ENCODE results near the gene TSR3.

The TSR3 gene

DNA sequence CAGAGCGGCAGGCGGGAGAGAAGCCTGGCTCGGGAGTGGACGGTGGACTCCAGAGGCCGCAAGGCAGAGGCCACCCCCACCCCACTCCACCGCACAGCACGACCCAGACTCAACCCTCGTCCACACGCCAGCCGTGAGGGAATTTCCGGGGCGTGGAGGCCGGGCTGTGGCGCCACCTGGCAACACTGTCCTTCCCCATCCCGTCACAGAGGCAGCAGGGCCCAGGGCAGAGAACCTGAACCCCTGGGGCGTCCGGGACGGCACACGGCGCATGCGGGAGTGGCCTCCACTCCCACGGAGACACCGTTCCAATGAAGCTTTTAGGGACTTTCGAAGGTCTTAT is 23.6 kb upstream of the TSR3 start:
- no peak overlapping the region for H3K27ac ChIP-seq (ENCODE audit: low read length)
- TF ChIP-seq, protein P1, sequence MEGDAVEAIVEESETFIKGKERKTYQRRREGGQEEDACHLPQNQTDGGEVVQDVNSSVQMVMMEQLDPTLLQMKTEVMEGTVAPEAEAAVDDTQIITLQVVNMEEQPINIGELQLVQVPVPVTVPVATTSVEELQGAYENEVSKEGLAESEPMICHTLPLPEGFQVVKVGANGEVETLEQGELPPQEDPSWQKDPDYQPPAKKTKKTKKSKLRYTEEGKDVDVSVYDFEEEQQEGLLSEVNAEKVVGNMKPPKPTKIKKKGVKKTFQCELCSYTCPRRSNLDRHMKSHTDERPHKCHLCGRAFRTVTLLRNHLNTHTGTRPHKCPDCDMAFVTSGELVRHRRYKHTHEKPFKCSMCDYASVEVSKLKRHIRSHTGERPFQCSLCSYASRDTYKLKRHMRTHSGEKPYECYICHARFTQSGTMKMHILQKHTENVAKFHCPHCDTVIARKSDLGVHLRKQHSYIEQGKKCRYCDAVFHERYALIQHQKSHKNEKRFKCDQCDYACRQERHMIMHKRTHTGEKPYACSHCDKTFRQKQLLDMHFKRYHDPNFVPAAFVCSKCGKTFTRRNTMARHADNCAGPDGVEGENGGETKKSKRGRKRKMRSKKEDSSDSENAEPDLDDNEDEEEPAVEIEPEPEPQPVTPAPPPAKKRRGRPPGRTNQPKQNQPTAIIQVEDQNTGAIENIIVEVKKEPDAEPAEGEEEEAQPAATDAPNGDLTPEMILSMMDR (IDR thresholded peaks at IDR 0.05; ENCODE audit: borderline replicate concordance, extremely low read depth, low read length, poor library complexity, severe bottlenecking) = no peak
- no peak for TF ChIP-seq EZH2 (IDR thresholded peaks at IDR 0.05; ENCODE audit: borderline replicate concordance, low read depth, low read length, severe bottlenecking)
- H2AFZ ChIP-seq (ENCODE audit: low read depth, low read length) = no peak overlapping the region
- H3K9ac ChIP-seq (ENCODE audit: low read depth, low read length) = no peak overlapping the region
- H3K36me3 ChIP-seq (ENCODE audit: insufficient read depth, low read length) = peaks cover 18% of the 10 kb centered on the region
- H3K4me1 ChIP-seq (ENCODE audit: insufficient read depth, low read length) = no peaks in the 10 kb centered on the region
- ATAC-seq (ENCODE audit: insufficient read depth, low read depth) (no peak), DNase-seq (no peak)
- H3K4me3 ChIP-seq (ENCODE audit: low read depth in 1 of 2, low read length in 2 of 2) = no peak overlapping the region
- H3K4me2 ChIP-seq (ENCODE audit: insufficient read depth, low read length) = no peak overlapping the region
- peaks cover 17% of the 10 kb centered on the region for H4K20me1 ChIP-seq (ENCODE audit: insufficient read depth, low read length)
- H3K9me3 ChIP-seq (ENCODE audit: insufficient read depth, low read length, severe bottlenecking) = no peaks in the 10 kb centered on the region
- H3K27me3 ChIP-seq (ENCODE audit: insufficient read depth, low read length, poor library complexity) = no peaks in the 10 kb centered on the region
- no peaks in the 10 kb centered on the region for H3K79me2 ChIP-seq (ENCODE audit: insufficient read depth, low read length)

DNA sequence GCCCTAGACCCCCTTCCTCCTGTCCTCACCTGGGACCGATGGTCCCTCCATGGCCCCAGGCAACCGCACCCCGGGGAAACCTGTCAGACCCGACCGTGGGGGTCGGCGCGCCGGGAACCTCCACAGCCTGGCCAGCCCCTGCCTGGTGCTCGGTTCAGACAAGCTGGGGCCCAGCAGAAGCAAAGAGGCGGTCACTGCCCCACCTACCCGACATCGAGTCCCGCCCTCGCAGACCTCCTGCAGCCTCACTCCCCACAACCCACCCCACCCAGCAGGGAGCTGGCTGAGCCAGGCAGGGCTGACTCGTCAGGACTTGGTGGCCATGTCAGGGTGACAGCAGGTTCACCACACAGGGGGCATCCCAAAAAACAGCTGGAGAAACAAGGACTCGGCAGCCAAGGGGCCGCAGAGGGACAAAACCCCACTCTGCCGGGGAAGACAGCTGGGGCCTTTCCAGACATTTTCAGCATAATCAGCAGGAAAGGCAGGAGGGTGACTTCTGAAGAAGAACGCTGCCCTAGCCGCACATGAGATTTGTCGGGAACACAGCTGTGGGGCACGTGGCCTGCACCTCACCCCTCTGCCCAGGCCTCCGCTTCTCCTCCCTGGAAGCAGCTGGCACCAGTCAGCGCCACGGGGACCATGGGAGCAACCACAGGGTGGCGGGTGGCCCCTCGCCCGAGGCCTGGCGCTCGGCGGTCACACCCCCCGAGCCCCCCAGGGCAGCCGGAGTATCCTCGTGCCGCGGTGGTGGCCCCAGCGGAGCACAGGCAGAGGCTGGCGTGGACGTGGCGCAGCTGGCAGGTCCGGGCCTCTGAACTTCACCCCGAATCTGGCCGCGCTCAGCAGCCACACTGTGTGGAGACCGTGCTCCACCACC is 23.0 kb upstream of the TSR3 start:
- Histone ChIP-seq H3K79me2 (ENCODE audit: insufficient read depth, low read length) (no peaks in the 10 kb centered on the region), H2AFZ (ENCODE audit: low read depth, low read length) (no peak overlapping the region), H3K4me1 (ENCODE audit: insufficient read depth, low read length) (no peaks in the 10 kb centered on the region), H3K4me3 (ENCODE audit: low read depth in 1 of 2, low read length in 2 of 2) (no peak overlapping the region), H3K9me3 (ENCODE audit: insufficient read depth, low read length, severe bottlenecking) (no peaks in the 10 kb centered on the region), H4K20me1 (ENCODE audit: insufficient read depth, low read length) (peaks cover 21% of the 10 kb centered on the region), H3K27me3 (ENCODE audit: insufficient read depth, low read length, poor library complexity) (no peaks in the 10 kb centered on the region), H3K9ac (ENCODE audit: low read depth, low read length) (no peak overlapping the region), H3K4me2 (ENCODE audit: insufficient read depth, low read length) (no peak overlapping the region), H3K27ac (ENCODE audit: low read length) (no peak overlapping the region), H3K36me3 (ENCODE audit: insufficient read depth, low read length) (peaks cover 24% of the 10 kb centered on the region)
- TF ChIP-seq, protein P1 (IDR thresholded peaks at IDR 0.05; ENCODE audit: borderline replicate concordance, extremely low read depth, low read length, poor library complexity, severe bottlenecking) = no peak
- TF ChIP-seq EZH2 (IDR thresholded peaks at IDR 0.05; ENCODE audit: borderline replicate concordance, low read depth, low read length, severe bottlenecking) = no peak
- no peak for DNase-seq
- no peak for ATAC-seq (ENCODE audit: insufficient read depth, low read depth)

DNA sequence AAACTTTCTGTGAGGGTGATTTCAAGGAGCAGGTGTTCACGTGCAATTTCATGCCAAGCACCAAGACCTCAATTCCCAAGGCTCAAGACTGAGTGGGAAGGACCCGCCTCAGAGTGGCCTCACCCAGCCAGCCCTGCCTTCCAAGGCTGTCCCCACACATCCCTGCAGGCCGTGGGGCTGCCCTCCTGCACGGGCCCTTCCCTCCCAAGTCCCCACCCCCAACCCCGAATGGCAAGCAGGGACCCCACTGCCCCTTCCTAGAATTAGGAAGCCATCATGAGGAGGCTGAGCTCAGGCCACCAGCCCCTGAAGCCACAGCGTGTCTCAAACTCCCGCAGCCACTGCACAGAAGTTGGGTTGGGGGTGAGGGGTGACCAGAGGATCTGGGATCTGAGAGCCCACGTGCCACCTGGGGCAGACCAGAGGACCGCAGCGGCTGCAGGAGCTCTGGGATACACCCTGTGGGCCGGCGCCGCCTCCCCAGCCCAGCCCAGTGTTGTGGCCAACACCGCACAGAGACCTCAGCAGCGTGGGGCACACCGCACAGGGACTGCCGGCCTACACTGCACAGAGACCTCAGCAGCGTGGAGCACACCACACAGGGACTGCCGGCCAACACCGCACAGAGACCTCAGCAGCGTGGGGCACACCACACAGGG is 20.7 kb upstream of the TSR3 start:
- Histone ChIP-seq H3K9me3 (ENCODE audit: insufficient read depth, low read length, severe bottlenecking) (no peaks in the 10 kb centered on the region), H4K20me1 (ENCODE audit: insufficient read depth, low read length) (peaks cover 15% of the 10 kb centered on the region; the same call in 1 of the 2 replicates), H3K27me3 (ENCODE audit: insufficient read depth, low read length, poor library complexity) (no peaks in the 10 kb centered on the region), H3K36me3 (ENCODE audit: insufficient read depth, low read length) (peaks cover 25% of the 10 kb centered on the region), H3K4me2 (ENCODE audit: insufficient read depth, low read length) (no peak overlapping the region), H3K4me1 (ENCODE audit: insufficient read depth, low read length) (no peaks in the 10 kb centered on the region), H3K27ac (ENCODE audit: low read length) (no peak overlapping the region), H3K79me2 (ENCODE audit: insufficient read depth, low read length) (no peaks in the 10 kb centered on the region), H3K4me3 (ENCODE audit: low read depth in 1 of 2, low read length in 2 of 2) (no peak overlapping the region), H3K9ac (ENCODE audit: low read depth, low read length) (no peak overlapping the region), H2AFZ (ENCODE audit: low read depth, low read length) (no peak overlapping the region)
- ATAC-seq (ENCODE audit: insufficient read depth, low read depth) = no peak
- no peak for DNase-seq
- TF ChIP-seq, protein P1 (IDR thresholded peaks at IDR 0.05; ENCODE audit: borderline replicate concordance, extremely low read depth, low read length, poor library complexity, severe bottlenecking) = no peak
- TF ChIP-seq EZH2 (IDR thresholded peaks at IDR 0.05; ENCODE audit: borderline replicate concordance, low read depth, low read length, severe bottlenecking) = no peak

Measured in DND-41 (cell line).